ENCODE data around the gene TECR. TPM values are rescaled to one million over a fixed set of nuclear protein-coding genes. Genes with fewer than 3 reads are reported as not detected.

The TECR gene
- total and polyA plus RNA-seq, 2 of the 13 experiments (the other 11 are each of a cell fraction or from before 2014, with no cell fraction given), result 54.9 to 121 TPM

DNA sequence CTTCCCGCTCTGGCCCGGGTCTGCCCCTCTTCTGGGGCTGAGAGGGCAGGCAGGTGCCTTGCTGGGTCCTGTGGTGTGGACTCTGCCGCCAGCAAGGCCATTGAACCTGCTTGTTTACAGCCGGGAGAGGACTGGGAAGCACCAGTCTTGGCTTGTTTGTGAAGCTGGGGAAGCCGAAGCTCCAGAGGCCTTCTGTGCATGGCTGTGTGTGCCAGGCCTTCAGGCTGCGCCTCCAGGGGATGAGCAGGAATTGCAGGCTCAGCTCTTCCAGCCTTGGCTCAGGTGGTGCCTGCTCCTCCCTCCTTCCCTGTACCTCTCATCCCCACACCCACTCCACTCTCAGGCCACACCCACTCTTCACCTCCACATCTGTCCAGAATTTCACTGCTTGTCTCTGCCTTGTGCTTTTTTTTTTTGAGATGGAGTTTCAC, 25.0 kb downstream of the TECR start (continued):
- TF ChIP-seq, protein P1, sequence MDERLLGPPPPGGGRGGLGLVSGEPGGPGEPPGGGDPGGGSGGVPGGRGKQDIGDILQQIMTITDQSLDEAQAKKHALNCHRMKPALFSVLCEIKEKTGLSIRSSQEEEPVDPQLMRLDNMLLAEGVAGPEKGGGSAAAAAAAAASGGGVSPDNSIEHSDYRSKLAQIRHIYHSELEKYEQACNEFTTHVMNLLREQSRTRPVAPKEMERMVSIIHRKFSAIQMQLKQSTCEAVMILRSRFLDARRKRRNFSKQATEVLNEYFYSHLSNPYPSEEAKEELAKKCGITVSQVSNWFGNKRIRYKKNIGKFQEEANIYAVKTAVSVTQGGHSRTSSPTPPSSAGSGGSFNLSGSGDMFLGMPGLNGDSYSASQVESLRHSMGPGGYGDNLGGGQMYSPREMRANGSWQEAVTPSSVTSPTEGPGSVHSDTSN (CRISPR knock-in tag; IDR thresholded peaks at IDR 0.05), result no peak
- TF ChIP-seq ZNF776 (CRISPR knock-in tag; IDR thresholded peaks at IDR 0.05) (no peak), ZSCAN22 (CRISPR knock-in tag; IDR thresholded peaks at IDR 0.05) (no peak), SAFB2 (CRISPR knock-in tag; IDR thresholded peaks at IDR 0.05; ENCODE audit: borderline replicate concordance, low read depth) (0 out of 2 replicates have a peak, but pooled peaks have one; percentile 69), TEAD3 (CRISPR knock-in tag; optimal IDR thresholded peaks at IDR 0.05; ENCODE audit: borderline replicate concordance) (peak; percentile 54), FOXK2 (IDR thresholded peaks at IDR 0.05) (peak; percentile 74; the same call in 1 of the 2 replicates), XRCC5 (optimal IDR thresholded peaks at IDR 0.05; ENCODE audit: low read length) (peak; percentile 21), ZFP36L2 (CRISPR knock-in tag; IDR thresholded peaks at IDR 0.05) (no peak), ZNF160 (CRISPR knock-in tag; IDR thresholded peaks at IDR 0.05) (no peak), ZNF567 (CRISPR knock-in tag; IDR thresholded peaks at IDR 0.05; ENCODE audit: borderline replicate concordance) (no peak), HNF4G (IDR thresholded peaks at IDR 0.05; ENCODE audit: borderline replicate concordance, low read depth, low read length) (no peak), HNF4G (CRISPR knock-in tag; IDR thresholded peaks at IDR 0.05; ENCODE audit: borderline replicate concordance, low read depth) (no peak)
- TF ChIP-seq, protein P2, sequence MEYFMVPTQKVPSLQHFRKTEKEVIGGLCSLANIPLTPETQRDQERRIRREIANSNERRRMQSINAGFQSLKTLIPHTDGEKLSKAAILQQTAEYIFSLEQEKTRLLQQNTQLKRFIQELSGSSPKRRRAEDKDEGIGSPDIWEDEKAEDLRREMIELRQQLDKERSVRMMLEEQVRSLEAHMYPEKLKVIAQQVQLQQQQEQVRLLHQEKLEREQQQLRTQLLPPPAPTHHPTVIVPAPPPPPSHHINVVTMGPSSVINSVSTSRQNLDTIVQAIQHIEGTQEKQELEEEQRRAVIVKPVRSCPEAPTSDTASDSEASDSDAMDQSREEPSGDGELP (IDR thresholded peaks at IDR 0.05; ENCODE audit: borderline replicate concordance, low read depth), result peak; percentile 43; the same call in 1 of the 2 replicates
- TF ChIP-seq, protein P3, sequence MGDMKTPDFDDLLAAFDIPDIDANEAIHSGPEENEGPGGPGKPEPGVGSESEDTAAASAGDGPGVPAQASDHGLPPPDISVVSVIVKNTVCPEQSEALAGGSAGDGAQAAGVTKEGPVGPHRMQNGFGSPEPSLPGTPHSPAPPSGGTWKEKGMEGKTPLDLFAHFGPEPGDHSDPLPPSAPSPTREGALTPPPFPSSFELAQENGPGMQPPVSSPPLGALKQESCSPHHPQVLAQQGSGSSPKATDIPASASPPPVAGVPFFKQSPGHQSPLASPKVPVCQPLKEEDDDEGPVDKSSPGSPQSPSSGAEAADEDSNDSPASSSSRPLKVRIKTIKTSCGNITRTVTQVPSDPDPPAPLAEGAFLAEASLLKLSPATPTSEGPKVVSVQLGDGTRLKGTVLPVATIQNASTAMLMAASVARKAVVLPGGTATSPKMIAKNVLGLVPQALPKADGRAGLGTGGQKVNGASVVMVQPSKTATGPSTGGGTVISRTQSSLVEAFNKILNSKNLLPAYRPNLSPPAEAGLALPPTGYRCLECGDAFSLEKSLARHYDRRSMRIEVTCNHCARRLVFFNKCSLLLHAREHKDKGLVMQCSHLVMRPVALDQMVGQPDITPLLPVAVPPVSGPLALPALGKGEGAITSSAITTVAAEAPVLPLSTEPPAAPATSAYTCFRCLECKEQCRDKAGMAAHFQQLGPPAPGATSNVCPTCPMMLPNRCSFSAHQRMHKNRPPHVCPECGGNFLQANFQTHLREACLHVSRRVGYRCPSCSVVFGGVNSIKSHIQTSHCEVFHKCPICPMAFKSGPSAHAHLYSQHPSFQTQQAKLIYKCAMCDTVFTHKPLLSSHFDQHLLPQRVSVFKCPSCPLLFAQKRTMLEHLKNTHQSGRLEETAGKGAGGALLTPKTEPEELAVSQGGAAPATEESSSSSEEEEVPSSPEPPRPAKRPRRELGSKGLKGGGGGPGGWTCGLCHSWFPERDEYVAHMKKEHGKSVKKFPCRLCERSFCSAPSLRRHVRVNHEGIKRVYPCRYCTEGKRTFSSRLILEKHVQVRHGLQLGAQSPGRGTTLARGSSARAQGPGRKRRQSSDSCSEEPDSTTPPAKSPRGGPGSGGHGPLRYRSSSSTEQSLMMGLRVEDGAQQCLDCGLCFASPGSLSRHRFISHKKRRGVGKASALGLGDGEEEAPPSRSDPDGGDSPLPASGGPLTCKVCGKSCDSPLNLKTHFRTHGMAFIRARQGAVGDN (CRISPR knock-in tag; IDR thresholded peaks at IDR 0.05), result peak; percentile 86
- TF ChIP-seq, protein P4, sequence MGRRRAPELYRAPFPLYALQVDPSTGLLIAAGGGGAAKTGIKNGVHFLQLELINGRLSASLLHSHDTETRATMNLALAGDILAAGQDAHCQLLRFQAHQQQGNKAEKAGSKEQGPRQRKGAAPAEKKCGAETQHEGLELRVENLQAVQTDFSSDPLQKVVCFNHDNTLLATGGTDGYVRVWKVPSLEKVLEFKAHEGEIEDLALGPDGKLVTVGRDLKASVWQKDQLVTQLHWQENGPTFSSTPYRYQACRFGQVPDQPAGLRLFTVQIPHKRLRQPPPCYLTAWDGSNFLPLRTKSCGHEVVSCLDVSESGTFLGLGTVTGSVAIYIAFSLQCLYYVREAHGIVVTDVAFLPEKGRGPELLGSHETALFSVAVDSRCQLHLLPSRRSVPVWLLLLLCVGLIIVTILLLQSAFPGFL (CRISPR knock-in tag; IDR thresholded peaks at IDR 0.05), result no peak
- TF ChIP-seq, protein P5, sequence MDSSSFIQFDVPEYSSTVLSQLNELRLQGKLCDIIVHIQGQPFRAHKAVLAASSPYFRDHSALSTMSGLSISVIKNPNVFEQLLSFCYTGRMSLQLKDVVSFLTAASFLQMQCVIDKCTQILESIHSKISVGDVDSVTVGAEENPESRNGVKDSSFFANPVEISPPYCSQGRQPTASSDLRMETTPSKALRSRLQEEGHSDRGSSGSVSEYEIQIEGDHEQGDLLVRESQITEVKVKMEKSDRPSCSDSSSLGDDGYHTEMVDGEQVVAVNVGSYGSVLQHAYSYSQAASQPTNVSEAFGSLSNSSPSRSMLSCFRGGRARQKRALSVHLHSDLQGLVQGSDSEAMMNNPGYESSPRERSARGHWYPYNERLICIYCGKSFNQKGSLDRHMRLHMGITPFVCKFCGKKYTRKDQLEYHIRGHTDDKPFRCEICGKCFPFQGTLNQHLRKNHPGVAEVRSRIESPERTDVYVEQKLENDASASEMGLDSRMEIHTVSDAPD (CRISPR knock-in tag; IDR thresholded peaks at IDR 0.05), result no peak
- TF ChIP-seq, protein P6, sequence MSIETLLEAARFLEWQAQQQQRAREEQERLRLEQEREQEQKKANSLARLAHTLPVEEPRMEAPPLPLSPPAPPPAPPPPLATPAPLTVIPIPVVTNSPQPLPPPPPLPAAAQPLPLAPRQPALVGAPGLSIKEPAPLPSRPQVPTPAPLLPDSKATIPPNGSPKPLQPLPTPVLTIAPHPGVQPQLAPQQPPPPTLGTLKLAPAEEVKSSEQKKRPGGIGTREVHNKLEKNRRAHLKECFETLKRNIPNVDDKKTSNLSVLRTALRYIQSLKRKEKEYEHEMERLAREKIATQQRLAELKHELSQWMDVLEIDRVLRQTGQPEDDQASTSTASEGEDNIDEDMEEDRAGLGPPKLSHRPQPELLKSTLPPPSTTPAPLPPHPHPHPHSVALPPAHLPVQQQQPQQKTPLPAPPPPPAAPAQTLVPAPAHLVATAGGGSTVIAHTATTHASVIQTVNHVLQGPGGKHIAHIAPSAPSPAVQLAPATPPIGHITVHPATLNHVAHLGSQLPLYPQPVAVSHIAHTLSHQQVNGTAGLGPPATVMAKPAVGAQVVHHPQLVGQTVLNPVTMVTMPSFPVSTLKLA (IDR thresholded peaks at IDR 0.05), result no peak
- TF ChIP-seq, protein P7, sequence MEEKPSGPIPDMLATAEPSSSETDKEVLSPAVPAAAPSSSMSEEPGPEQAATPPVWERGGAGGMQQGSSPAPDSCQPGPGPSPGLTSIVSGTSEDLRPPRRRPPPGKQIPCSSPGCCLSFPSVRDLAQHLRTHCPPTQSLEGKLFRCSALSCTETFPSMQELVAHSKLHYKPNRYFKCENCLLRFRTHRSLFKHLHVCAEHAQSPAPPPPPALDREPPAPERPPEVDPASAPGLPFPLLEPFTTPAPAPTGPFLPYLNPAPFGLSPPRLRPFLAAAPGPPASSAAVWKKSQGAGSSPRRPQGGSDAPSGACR (CRISPR knock-in tag; IDR thresholded peaks at IDR 0.05), result no peak
